ENCODE data around the gene MMD2.
"Not testable (repeated sequence)": the region's sequence is repeated elsewhere in the genome, so short reads cannot be mapped to it uniquely, and the experiment has no call there.

DNA sequence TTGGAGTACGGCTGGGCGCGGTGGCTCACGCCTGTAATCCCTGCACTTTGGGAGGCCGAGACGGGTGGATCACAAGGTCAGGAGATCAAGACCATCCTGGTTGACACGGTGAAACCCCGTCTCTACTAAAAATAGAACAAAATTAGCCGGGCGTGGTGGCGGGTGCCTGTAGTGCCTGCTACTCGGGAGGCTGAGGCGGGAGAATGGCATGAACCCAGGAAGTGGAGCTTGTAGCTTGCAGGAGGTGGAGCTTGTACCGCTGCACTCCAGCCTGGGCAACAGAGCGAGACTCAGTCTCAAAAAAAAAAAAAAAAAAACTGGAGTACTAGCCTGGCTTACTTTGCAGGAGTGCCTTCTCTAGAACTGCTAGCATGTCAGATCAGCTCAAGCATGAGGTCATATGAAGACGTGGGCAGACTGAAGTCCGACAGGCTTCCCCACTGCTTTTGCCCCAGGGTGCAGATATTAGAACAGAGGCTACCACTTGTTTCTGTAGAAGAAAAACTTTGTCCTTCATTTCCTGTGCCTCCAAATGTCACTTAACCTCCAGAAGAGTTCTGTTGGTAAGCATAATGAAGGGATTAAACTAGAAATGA is 22.4 kb upstream of the MMD2 start:
- TF ChIP-seq, protein P1, sequence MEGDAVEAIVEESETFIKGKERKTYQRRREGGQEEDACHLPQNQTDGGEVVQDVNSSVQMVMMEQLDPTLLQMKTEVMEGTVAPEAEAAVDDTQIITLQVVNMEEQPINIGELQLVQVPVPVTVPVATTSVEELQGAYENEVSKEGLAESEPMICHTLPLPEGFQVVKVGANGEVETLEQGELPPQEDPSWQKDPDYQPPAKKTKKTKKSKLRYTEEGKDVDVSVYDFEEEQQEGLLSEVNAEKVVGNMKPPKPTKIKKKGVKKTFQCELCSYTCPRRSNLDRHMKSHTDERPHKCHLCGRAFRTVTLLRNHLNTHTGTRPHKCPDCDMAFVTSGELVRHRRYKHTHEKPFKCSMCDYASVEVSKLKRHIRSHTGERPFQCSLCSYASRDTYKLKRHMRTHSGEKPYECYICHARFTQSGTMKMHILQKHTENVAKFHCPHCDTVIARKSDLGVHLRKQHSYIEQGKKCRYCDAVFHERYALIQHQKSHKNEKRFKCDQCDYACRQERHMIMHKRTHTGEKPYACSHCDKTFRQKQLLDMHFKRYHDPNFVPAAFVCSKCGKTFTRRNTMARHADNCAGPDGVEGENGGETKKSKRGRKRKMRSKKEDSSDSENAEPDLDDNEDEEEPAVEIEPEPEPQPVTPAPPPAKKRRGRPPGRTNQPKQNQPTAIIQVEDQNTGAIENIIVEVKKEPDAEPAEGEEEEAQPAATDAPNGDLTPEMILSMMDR (IDR thresholded peaks at IDR 0.05), result not testable (repeated sequence)
- TF ChIP-seq POLR2A (IDR thresholded peaks at IDR 0.05; ENCODE audit: low read depth); EP300 (IDR thresholded peaks at IDR 0.05); POLR2AphosphoS5 (IDR thresholded peaks at IDR 0.05): not testable (repeated sequence)
